H1 (cell line): ENCODE results near the gene INPP4B. TPM values are rescaled to one million over a fixed set of nuclear protein-coding genes. Genes with fewer than 3 reads are reported as not detected.

Experiments used
- CTCF ChIA-PET: fragments of 300-600 bp; sonication (Branson Sonifier 250); formaldehyde crosslinking; loops from one replicate; lab custom pipeline; 2021; ENCODE audit not compliant: partially characterized antibody; lab: Charles Lee
- POLR2A ChIA-PET: fragments of 300-600 bp; sonication (Branson Sonifier 250); formaldehyde crosslinking; loops from one replicate; lab custom pipeline; 2021; ENCODE audit warnings: inconsistent platforms; ENCODE audit not compliant: partially characterized antibody; lab: Charles Lee
- DNase-seq, 2 experiments: peaks; one replicate each; pipeline versions ENCODE4 v3.0.0 to v3.0.0-alpha.2; 2010 to 2022; ENCODE audit warnings: low spot score in 2 of 2, low read depth in 1 of 2, mixed read lengths in 1 of 2
- FAIRE-seq: peaks from 2 replicates; lab custom pipeline; 2011; peaks lifted over from hg19 to GRCh38; lab: Jason Lieb, UNC
- H2AFZ ChIP-seq: 2 replicates; pipeline ENCODE4 v1.8.1; 2012; ENCODE audit warnings: low read length, inconsistent platforms
- H2AK5ac ChIP-seq: 2 replicates; pipeline ENCODE4 v1.6.1; 2013; ENCODE audit warnings: low read depth, low read length
- H2BK120ac ChIP-seq: replicated peaks from 2 replicates; pipeline ENCODE3; 2013; ENCODE audit warnings: low read depth, low read length, inconsistent platforms
- H2BK12ac ChIP-seq: 2 replicates; pipeline ENCODE4 v1.6.1; 2013; ENCODE audit warnings: low read depth, low read length
- H2BK15ac ChIP-seq: 2 replicates; pipeline ENCODE4 v1.6.1; 2013; ENCODE audit warnings: low read length
- H2BK20ac ChIP-seq: 2 replicates; pipeline ENCODE4 v1.6.1; 2013; ENCODE audit warnings: low read length
- H2BK5ac ChIP-seq: 2 replicates; pipeline ENCODE4 v1.6.1; 2013; ENCODE audit warnings: low read depth, low read length
- H3K14ac ChIP-seq: 2 replicates; pipeline ENCODE4 v1.6.1; 2013; ENCODE audit warnings: inconsistent platforms; ENCODE audit not compliant: insufficient read length
- H3K18ac ChIP-seq: 2 replicates; pipeline ENCODE4 v1.6.1; 2013; ENCODE audit warnings: low read length; ENCODE audit errors: extremely low read depth
- H3K23ac ChIP-seq: 2 replicates; pipeline ENCODE4 v1.6.1; 2013; ENCODE audit warnings: inconsistent platforms; ENCODE audit not compliant: insufficient read length
- H3K23me2 ChIP-seq: 2 replicates; pipeline ENCODE4 v1.6.1; 2013; ENCODE audit warnings: low read depth, low read length
- H3K27ac ChIP-seq: 2 replicates; pipeline ENCODE4 v1.6.1; 2011; ENCODE audit warnings: low read depth, low read length, inconsistent platforms
- H3K27me3 ChIP-seq, 4 experiments: replicated peaks in 1 of 4; 1 replicate in 1 of 4; 2 replicates in 3 of 4; pipeline versions ENCODE4 v1.6.1 to v1.8.1; 2011 to 2013; ENCODE audit warnings: low read length in 3 of 4, mild to moderate bottlenecking in 3 of 4, inconsistent platforms in 2 of 4, mixed read lengths in 2 of 4, moderate library complexity in 1 of 4; ENCODE audit not compliant: control insufficient read depth in 3 of 4, insufficient read depth in 3 of 4; ENCODE audit errors: extremely low read depth in 1 of 4
- H3K36me3 ChIP-seq, 4 experiments: 2 replicates each; pipeline versions ENCODE4 v1.6.1 to v1.8.1; 2011 to 2013; ENCODE audit warnings: mild to moderate bottlenecking in 4 of 4, low read length in 3 of 4, moderate library complexity in 2 of 4, control low read depth in 1 of 4, inconsistent platforms in 1 of 4; ENCODE audit not compliant: insufficient read depth in 4 of 4, control insufficient read depth in 2 of 4
- H3K4ac ChIP-seq: replicated peaks from 2 replicates; pipeline ENCODE3; 2013; ENCODE audit warnings: low read length, low read depth, mixed read lengths, inconsistent platforms; ENCODE audit not compliant: insufficient read length
- H3K4me1 ChIP-seq, 4 experiments: replicated peaks in 1 of 4; 1 replicate in 1 of 4; 2 replicates in 3 of 4; pipeline versions ENCODE4 v1.6.1 to v1.8.1; 2011 to 2013; ENCODE audit warnings: low read length in 3 of 4, inconsistent platforms in 2 of 4, mixed read lengths in 1 of 4; ENCODE audit not compliant: insufficient read depth in 4 of 4, control insufficient read depth in 3 of 4
- H3K4me2 ChIP-seq, 2 experiments: 2 replicates each; pipeline versions ENCODE4 v1.6.1 to v1.8.1; 2011 to 2013; ENCODE audit warnings: low read depth in 2 of 2, low read length in 2 of 2, control low read depth in 1 of 2, inconsistent platforms in 1 of 2, mild to moderate bottlenecking in 1 of 2; ENCODE audit not compliant: insufficient read depth in 1 of 2
- H3K4me3 ChIP-seq, 4 experiments: fragments of 200-600, 300-600 bp in 1 of 4; sonication (generic), shearing (Covaris generic), sonication (Bioruptor Twin) in 1 of 4; 2 replicates each; pipeline versions ENCODE4 v1.5.1 to v1.8.1; 2011 to 2016; ENCODE audit warnings: low read length in 4 of 4, low read depth in 3 of 4, control low read depth in 2 of 4, inconsistent platforms in 2 of 4, mild to moderate bottlenecking in 2 of 4, mixed read lengths in 1 of 4, moderate library complexity in 1 of 4; ENCODE audit not compliant: insufficient read depth in 2 of 4; ENCODE audit errors: extremely low read depth in 1 of 4
- H3K56ac ChIP-seq: replicated peaks from 2 replicates; pipeline ENCODE3; 2013; ENCODE audit warnings: low read depth, mild to moderate bottlenecking, mixed read lengths, low read length, inconsistent platforms; ENCODE audit not compliant: insufficient read length
- H3K79me1 ChIP-seq: 2 replicates; pipeline ENCODE4 v1.6.1; 2013; ENCODE audit warnings: low read depth, low read length, control low read depth
- H3K79me2 ChIP-seq, 2 experiments: 2 replicates each; pipeline versions ENCODE4 v1.6.1 to v1.8.1; 2012 to 2013; ENCODE audit warnings: low read length in 2 of 2, mild to moderate bottlenecking in 2 of 2, inconsistent platforms in 1 of 2; ENCODE audit not compliant: insufficient read depth in 2 of 2, control insufficient read depth in 1 of 2
- H3K9ac ChIP-seq, 4 experiments: replicated peaks in 1 of 4; 1 replicate in 1 of 4; 2 replicates in 3 of 4; pipeline versions ENCODE4 v1.6.1 to v1.8.1; 2011 to 2013; ENCODE audit warnings: low read depth in 3 of 4, low read length in 3 of 4, control low read depth in 2 of 4, mild to moderate bottlenecking in 2 of 4, moderate library complexity in 2 of 4, inconsistent platforms in 1 of 4; ENCODE audit errors: extremely low read depth in 1 of 4
- H3K9me3 ChIP-seq, 2 experiments: 2 replicates each; pipeline versions ENCODE4 v1.6.1 to v1.8.1; 2012 to 2013; ENCODE audit warnings: mild to moderate bottlenecking in 2 of 2, moderate library complexity in 2 of 2, control low read depth in 1 of 2, inconsistent platforms in 1 of 2, low read depth in 1 of 2, low read length in 1 of 2, mixed read lengths in 1 of 2; ENCODE audit not compliant: insufficient read depth in 2 of 2
- H4K20me1 ChIP-seq, 2 experiments: replicated peaks in 1 of 2; 2 replicates each; pipeline versions ENCODE3 to v1.8.1; 2011 to 2013; ENCODE audit warnings: inconsistent platforms in 2 of 2, low read length in 2 of 2, mild to moderate bottlenecking in 1 of 2; ENCODE audit not compliant: insufficient read depth in 2 of 2, control insufficient read depth in 1 of 2
- H4K5ac ChIP-seq: 2 replicates; pipeline ENCODE4 v1.6.1; 2013; ENCODE audit warnings: low read length, low read depth, mixed read lengths, inconsistent platforms; ENCODE audit not compliant: insufficient read length
- H4K8ac ChIP-seq: 2 replicates; pipeline ENCODE4 v1.8.0; 2013; ENCODE audit warnings: mild to moderate bottlenecking, moderate library complexity, low read length, inconsistent platforms; ENCODE audit not compliant: insufficient read depth; ENCODE audit errors: extremely low read depth
- H4K91ac ChIP-seq: replicated peaks from 2 replicates; pipeline ENCODE3; 2013; ENCODE audit warnings: low read length, mixed read lengths, inconsistent platforms; ENCODE audit not compliant: insufficient read length
- CHD2 ChIP-seq: IDR thresholded peaks from 2 replicates; pipeline ENCODE4 v1.6.1; 2012; ENCODE audit warnings: low read length, improper control_type of control experiment
- EZH2 ChIP-seq: fragments of 200-600 bp; sonication (generic); IDR thresholded peaks from 2 replicates; pipeline ENCODE4 v1.7.1; 2012; ENCODE audit warnings: low read depth, mild to moderate bottlenecking, moderate library complexity, low read length, inconsistent platforms; ENCODE audit not compliant: severe bottlenecking
- JUN ChIP-seq: IDR thresholded peaks from 2 replicates; pipeline ENCODE4 v1.6.1; 2011; ENCODE audit warnings: low read depth, mild to moderate bottlenecking, improper control_type of control experiment, low read length
- NRF1 ChIP-seq: IDR thresholded peaks from 2 replicates; pipeline ENCODE4 v1.6.1; 2011; ENCODE audit warnings: mild to moderate bottlenecking, low read depth, low read length, improper control_type of control experiment
- RBBP5 ChIP-seq: IDR thresholded peaks from 2 replicates; pipeline ENCODE4 v1.7.1; 2012; ENCODE audit warnings: low read depth, mild to moderate bottlenecking, inconsistent platforms, low read length, moderate library complexity, borderline replicate concordance
- SIX5 ChIP-seq: IDR thresholded peaks from 2 replicates; pipeline ENCODE4 v1.6.1; 2011; ENCODE audit warnings: mild to moderate bottlenecking, low read depth, low read length
- WGBS, 2 experiments: shearing (Covaris generic) in 1 of 2; methylation state at CpG; one replicate each; pipeline versions ENCODE4 v1.1.6 to v1.1.7; 2013 to 2015; ENCODE audit warnings: low lambda C conversion rate in 2 of 2, mixed read lengths in 2 of 2, inconsistent platforms in 1 of 2, low coverage in 1 of 2, missing lambda C conversion rate in 1 of 2; ENCODE audit not compliant: insufficient replicate concordance in 2 of 2, insufficient coverage in 1 of 2, insufficient read length in 1 of 2; ENCODE audit errors: extremely low coverage in 1 of 2, missing lambda C conversion rate in 1 of 2; 5-methylcytosine and 5-hydroxymethylcytosine counted together
- polyA plus RNA-seq, 7 experiments: library from polyadenylated mRNA; depleted of rRNA in 3 of 7; stranded (reverse) in 5 of 7; unstranded in 2 of 7; fragments of >200 nt in 5 of 7; fragments of 200-250 nt in 2 of 7; gene quantifications; 1 replicate in 5 of 7; 2 replicates in 1 of 7; 4 replicates in 1 of 7; pipeline versions ENCODE4 v1.2.1 to v1.2.3, GENCODE V29; 2011 to 2013; ENCODE audit warnings: missing spikeins in 2 of 7, mixed read lengths in 2 of 7
- total RNA-seq: library from RNA; stranded (reverse); fragmentation: NEBNext Ultra II Directional; extraction: Animal tissue kit (Norgen Biotek cat#: 25700); gene quantifications from 2 replicates; pipeline ENCODE4 v1.2.1, GENCODE V29; 2021
- TF ChIP-seq, protein P1 (sequence below): IDR thresholded peaks from 2 replicates; pipeline ENCODE4 v1.6.1; 2011; ENCODE audit warnings: low read length, improper control_type of control experiment

The INPP4B gene
- total and polyA plus RNA-seq, 2 of the 8 experiments (the other 6 are each of a cell fraction or from before 2014, with no cell fraction given): 0.11 to 0.54 TPM

- Histone ChIP-seq H4K8ac (no peak overlapping the region), H3K4me3 (no peak overlapping the region), H4K5ac (no peak overlapping the region), H2AK5ac (no peak overlapping the region), H2BK5ac (no peak overlapping the region), H2AFZ (no peak overlapping the region), H3K27ac (no peak overlapping the region), H2BK120ac (no peak overlapping the region), H3K27me3 (no peaks in the 10 kb centered on the region), H2BK15ac (no peak overlapping the region), H3K9me3 (no peaks in the 10 kb centered on the region), H3K4me2 (no peak overlapping the region), H3K79me1 (no peaks in the 10 kb centered on the region), H3K79me2 (no peaks in the 10 kb centered on the region), H2BK20ac (no peak overlapping the region), H4K20me1 (no peaks in the 10 kb centered on the region), H3K4me1 (no peaks in the 10 kb centered on the region), H2BK12ac (no peak overlapping the region), H3K4ac (no peak overlapping the region), H3K18ac (no peak overlapping the region), H3K23me2 (no peaks in the 10 kb centered on the region), H3K23ac (no peak overlapping the region), H3K14ac (no peak overlapping the region), H3K36me3 (no peaks in the 10 kb centered on the region), H4K91ac (no peak overlapping the region), H3K9ac (no peak overlapping the region), H3K56ac (no peak overlapping the region)
- ChIA-PET POLR2A (no interaction called here), CTCF (interaction anchor here (0.6 to 1.6 kb wide), 11 partner anchors 56 to 1836 kb away, joined by 3 to 7 read pairs (median 4); no protein-coding TSS in a partner anchor)
- FAIRE-seq: no peak
- 79% methylated on average over 3 of the region's 3 CpGs; no CpG with 5 or more reads in 1 of the 2 experiments for WGBS, 2 experiments
- DNase-seq: no peak
- no peak for TF ChIP-seq EZH2
- TF ChIP-seq SIX5: no peak
- TF ChIP-seq, protein P1, sequence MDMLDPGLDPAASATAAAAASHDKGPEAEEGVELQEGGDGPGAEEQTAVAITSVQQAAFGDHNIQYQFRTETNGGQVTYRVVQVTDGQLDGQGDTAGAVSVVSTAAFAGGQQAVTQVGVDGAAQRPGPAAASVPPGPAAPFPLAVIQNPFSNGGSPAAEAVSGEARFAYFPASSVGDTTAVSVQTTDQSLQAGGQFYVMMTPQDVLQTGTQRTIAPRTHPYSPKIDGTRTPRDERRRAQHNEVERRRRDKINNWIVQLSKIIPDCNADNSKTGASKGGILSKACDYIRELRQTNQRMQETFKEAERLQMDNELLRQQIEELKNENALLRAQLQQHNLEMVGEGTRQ: no peak
- no peak for TF ChIP-seq CHD2
- no peak for TF ChIP-seq NRF1
- no peak for TF ChIP-seq RBBP5
- no peak for TF ChIP-seq JUN
These were observed 717.6 kb downstream of the INPP4B start for GRCh38 chr4:142128529-142128928.
